GM18870 (cell line): Measurements from ENCODE around the gene PGBD5.

ENCODE experiments used
- ATAC-seq: cut with Tn5 transposase; IDR thresholded peaks from one replicate; pipeline ENCODE4 v1.9.1; 2021; ENCODE audit warnings: moderate library complexity; ENCODE audit not compliant: unreplicated experiment

The PGBD5 gene

DNA sequence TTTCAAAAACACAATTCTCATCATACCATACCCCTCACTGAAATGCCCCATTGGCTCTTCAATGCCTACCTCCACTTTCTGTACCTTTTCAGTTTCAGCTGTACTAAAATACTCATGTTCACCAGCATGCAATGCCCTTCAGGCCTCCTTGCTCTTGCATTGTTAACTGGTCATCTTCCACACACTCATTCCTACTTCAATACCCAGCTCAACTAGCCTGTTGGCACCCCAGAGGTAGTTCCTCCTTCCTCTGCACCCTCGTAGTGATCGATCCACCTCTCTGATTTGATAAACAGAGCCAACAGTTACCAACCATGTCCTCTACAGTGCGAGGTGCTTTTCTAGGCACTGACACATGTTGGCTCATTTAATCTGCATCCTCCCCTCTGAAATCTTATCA is 46.7 kb downstream of the PGBD5 start:
- ATAC-seq: no peak

DNA sequence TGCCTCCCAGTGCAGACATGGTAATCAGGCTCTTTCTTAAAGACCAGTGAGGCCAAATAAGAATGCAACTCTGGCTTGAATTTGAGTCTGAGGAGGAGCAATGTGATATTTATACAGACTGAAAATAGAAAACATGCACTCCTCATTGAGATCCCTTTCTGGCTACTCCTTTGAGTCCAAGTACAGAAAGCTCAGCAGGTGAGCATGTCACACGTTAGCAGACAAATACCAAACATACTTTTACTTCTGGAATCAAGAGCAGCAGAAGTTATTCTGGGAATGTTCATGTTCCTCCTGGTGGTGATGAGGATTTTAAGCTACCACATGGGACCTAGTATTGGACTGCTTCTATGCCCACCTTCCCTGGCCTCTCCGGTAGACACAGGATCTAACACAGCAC is 48.3 kb downstream of the PGBD5 start:
- ATAC-seq: no peak

DNA sequence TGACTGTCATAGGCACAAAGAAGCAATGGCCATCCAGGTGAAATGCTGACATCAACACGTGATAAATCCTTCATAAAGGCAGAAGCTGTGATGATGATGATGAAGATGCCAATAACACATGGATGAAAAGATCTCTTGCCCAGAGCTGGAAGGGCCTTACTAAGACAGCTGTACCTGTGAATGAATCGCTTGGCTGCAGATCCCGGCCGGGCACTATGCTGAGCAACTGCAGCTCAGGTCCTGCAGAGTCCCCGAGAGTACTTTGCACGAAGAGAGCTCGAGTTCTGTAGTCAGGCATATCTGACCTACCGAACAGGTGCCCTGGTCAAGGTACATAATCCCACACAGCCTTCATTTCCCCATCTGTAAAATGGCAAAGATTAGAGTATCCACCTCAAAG is 48.8 kb downstream of the PGBD5 start:
- no peak for ATAC-seq

DNA sequence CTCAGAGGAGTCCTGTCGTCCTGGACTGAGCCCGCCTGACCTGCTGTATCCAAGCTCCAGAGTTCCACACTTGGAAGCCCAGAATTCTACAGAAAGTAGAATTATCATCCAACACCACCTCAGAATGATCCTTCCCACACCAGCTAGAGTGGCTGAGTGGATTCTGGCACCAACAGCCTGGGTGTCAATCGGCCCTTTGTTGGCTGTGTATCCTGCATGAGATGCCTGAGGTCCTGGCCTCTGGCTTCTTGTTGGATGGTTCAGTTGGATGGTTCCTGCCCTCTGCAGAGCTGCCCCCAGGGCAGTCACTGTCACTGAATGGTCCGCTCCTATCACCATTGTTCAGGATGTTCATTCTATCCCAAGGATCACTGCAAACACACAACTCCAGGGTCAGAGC is 49.8 kb downstream of the PGBD5 start:
- ATAC-seq: no peak

DNA sequence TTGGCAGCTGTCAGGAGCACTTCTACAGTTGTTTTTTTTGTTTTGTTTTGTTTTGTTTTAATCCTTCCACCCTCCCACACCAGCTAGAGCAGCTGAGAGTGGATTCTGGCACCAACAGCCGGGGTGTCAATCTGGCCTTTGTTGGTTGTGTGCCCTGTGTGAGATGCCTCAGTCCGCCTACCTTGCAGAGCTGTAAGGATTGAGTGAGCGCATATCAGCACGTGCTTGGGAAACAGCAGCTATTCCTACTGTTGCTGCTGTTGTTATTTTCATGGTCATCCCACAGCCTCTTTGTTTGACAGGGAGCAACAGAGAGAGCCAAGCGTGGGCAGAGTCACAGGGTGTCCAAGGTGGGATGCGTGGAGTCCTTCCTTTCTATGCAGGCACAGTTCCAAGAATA is 50.4 kb downstream of the PGBD5 start:
- ATAC-seq: no peak

DNA sequence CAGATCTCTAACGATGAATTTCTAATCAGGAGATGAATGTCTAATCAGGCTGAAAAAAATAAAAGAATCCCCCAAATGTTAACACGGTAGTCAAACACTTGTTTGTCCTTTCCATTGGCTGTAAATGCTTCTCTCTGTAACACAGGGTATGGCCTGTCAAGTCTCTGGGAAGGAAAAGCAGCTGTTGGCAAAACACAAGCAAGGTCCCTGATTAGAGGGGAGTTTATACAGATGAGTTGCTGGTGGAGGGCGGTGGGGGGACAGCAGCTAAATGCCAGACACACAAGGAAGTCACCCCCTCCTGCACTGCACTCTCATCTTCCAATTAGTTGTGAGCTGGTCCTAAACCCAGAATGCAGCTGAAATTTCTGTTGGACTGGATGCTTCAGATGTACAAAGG is 51.0 kb downstream of the PGBD5 start:
- ATAC-seq: no peak

DNA sequence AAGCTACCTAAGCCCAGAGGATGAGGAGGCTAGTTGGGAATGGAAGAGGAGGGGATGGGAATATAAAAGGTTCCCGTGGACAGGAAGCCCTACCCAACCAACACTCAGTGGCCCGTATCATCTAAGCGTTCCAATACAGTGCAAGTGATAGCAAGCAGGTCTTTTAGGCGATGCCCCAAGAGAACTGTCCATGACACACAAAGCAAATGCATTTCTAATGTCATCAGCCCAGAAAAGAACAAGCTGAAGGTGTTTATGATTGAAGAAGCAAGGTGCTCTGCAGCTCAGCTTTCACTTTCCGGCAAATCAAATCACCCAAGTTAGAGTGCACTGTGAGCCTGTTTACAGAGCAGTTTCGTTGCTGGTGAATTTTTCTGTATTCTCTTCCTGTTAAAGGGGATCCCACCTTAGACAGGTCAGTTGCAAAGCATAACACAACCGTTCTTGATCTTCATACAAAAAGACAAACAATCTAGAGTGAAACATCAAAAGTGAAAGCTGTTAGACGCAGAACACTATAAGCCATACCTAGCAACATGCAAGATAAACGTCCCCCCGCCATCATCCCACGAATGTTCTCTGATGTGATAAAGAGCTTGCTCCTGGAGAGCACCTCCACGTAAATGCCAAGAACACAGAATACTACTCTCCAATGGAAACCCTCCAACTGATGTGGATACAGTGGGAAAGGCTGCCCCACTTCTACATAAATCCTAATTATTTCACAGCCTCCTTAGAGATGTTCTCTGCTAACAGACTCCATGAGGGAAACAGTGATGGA is 54.0 kb downstream of the PGBD5 start:
- ATAC-seq: no peak

DNA sequence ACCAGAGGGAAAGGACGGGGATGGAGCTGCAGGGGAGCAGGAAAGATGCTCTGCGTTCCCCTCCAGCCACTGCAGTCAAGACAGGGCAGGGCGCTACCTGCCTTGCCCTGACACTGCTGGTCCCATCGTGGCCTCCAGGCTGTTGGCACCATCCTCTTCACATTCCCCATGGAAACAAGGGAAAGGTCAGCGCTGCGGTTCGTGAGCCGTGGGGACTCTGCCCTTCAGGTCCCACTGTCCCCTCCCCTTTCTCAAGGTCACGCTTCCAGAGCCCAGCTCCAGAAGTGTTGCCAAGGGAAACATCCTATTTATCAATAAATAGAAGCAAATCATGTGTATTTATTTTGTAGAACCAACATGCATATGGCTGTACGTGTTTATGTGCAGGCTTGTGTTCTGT is 56.0 kb downstream of the PGBD5 start:
- ATAC-seq: no peak

DNA sequence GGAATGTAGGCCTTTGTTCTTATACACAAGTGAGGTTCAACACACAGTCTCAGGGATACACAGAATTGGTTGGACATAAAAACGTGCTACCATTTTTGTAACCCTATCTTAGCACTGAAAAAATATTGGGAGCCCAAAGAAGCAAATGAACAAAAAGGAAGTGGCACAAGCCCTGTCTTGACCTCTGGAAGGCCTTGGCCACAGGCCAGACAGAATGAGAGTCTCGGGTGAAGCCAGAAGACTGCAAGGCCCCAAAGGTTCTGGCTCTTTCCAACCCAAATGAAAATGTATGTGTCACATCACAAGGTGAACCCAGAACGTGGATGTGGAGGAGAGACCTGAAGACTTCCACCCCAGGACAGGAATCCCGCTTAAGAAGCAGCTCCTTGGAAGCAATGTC is 57.3 kb downstream of the PGBD5 start:
- ATAC-seq: no peak

DNA sequence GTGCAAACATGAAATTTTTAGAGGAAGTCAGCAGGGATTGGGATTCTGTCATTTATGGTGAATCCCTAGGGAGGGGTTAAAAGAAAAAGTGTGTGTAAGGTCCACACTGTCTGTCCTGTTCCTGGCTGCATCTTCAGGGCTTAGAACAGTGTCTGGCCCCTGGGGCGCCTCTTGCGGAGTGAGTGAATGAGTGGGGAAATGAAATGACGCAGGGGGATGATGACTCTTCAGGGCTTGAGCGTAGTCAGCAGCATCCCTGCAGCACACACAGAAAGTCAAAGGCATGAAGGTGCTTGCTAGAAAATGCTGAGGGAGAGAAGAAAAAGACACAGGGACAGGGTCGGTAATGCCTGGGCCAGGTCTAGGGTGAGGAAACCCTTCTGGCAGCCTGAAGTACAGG is 57.8 kb downstream of the PGBD5 start:
- ATAC-seq: no peak

DNA sequence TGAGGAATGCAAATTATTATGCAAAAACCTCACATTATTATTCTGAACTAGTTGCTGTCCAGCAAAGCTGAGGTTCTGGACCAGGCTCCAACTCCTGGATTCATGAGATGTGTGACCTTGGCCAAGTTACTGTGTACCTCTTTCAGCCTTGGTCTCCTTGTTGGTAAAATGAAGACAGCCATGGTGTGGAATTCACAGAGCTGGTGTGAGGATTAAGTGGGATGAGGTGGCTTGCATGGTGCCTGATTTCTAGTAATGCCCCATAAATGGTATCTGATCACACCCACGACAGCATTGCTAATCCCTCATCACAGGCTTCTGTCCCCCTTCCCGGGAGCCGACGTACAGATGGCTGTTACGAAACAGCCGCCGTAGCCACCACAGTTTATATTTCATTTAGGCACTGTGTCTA is 59.6 kb downstream of the PGBD5 start:
- no peak for ATAC-seq

DNA sequence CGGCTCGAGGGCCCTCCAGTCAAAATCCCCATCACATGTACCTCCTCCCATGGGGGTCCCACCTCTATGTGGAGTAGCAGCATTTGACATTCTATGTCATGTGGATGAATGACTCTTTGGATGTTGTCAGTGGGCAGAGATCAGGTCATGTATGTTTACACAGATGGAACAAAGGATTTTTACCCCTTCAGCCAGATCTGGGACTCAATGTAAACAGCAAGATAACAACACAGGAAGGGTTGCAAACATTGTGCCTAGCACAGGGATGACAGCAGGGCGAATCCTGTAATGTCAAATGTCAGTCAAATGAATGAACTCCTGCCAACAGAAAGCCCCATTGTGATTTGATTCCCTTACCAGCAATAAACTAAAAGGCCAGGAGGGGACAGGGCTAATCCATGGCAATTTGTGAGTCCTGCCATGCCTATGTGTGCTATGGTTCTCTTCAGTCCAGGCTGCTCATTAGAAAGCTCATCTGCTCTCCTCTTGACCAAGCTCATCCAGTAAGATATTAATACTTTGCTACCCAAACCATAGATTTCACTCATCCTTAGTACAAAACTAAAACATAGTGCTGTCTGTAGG is 60.3 kb downstream of the PGBD5 start:
- no peak for ATAC-seq

DNA sequence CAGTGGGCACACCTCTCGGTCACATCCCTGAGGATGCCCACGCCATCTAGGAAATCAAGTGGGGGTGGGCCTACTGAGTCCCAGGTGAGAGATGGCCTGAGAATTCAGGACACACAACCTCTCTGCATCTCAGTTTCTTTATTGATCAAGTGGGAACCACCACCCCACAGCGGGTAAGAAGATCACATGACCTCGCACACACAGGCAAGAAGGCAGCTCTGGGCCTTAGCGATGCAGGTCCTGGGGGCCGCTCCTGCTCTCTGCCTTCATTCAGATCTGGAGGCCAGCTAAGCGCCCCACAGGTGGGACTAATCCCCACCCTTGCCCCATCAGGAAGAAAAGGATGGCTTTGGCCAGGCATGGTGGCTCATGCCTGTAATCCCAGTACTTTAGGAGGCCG is 63.2 kb downstream of the PGBD5 start:
- ATAC-seq: no peak

DNA sequence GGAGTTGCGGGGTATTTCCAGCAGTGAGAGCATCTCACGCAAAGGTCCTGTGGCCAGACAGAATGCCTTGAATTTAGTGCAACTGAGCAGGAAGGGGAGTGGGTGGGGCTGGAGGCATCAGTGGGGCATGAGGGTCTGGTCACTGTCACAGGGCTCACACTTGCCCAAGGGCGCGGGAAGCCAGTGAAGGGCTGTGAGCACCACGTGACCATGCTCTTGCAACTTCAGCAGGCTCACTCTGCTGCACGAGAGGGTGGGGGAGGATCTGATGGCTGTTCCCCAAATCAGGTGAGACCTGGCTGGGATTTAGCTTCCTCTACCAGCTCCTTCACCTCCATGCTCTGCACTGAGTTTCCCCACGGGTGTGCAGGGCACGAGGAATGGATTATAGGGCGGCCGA is 64.2 kb downstream of the PGBD5 start:
- no peak for ATAC-seq

DNA sequence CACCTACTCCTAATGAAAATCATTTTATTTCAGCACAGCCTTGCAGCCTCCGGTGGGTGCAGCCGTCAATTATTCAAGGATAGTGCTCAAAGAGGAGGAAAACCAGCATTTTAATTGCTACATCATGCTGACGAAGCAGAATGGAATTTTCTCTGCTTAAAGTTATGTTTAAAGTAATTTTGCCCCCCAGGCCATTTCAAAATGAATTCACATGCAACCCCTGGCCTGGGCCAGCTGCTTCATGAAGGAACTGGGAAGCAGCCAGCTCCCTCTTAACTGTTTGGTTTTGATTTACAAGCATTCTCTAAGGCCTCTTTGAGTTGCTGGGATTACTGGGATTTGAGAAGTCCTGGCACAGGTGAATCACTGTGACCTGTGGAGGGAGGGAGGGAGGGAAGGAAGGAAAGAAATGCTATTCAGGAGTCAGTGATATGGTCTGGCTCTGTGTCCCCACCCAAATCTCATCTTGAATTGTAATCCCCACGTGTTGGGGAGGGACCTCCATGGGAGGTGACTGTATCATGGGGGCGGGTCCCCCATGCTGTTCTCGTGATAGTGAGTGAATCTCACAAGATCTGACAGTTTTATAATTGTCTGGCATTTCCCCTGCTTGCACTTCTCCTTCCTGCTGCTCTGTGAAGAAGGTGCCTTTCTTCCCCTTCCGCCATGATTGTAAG is 66.0 kb downstream of the PGBD5 start:
- no peak for ATAC-seq

DNA sequence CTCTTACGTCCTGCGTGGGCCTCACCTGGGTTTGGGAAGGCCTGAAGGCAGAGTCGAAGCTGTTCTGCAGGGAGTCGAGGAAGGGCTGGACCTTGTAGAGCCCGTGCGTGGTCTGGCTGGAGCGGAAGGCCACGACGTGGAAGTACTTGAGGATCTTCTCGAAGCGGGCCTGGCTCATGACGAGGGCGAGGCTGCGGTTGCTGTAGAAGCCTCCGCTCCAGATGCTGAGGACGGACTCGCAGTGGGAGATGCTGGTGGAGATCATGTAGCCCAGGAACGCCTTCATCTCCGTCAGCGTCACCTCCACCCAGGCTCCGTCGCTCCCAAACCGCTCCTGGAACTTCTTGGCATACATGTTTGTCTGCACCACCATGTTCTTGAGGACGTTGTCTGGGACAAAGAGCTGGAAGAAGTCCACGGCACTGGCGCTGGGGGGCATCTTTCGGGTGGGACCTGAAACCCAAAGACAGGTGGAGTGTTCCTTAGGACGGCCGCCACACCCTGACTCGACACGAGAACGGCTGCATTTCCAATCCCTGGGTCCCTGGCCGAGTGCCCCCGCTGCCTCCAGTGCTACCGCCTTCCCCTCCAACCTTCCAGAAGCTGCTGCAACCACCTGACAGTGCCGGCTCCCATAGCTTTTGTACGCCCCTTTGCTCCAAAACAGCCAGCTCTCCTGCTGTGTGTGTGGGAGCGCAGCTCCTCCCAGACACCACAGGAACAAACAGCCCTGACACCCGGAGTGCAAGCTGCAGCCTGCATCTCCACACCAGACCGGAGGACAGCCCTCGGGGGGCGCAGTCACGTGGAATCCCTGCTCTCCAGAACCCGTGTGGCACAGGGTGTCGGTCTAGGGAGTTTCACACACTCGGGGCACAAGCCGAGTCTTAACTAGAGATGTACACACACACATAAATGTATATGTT is 69.0 kb downstream of the PGBD5 start:
- ATAC-seq: no peak

DNA sequence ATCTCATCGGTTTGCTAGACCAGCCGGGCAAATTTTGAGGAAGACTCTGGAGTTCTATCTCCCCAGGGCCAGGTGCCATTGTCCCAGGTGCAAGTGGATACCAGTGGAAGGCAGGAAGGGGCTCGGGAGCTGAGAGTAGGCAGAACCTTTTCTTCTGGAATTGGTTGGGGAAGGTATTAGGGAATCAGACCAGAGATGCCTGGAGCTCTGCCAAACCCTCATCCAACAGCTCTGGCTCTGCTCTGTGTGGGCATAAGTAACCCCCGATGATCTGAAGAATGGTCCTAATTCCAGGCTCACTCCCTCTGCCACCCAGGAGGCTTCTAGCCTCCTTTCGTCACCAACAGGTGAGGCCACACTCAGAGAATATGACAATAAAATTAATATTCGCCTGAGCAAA is 69.9 kb downstream of the PGBD5 start:
- no peak for ATAC-seq

DNA sequence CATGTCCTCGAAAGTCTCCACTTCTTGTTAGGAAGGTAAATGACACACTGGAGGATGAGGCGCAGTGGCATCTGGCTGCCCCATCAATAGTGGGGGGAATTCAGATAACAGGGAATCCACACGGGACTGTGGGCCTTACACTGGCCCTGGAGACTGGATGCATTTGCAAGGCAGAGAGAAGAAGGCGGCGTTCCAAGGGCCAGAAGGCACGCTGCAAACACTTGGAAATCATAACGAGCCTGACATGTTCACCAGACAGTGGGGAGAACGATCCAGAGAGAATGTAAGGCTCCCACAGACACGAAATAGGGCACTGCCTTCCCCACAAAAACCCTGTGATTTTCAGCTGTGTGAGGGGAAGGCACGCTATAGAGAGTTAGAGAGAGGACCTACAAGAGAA is 70.5 kb downstream of the PGBD5 start:
- no peak for ATAC-seq

DNA sequence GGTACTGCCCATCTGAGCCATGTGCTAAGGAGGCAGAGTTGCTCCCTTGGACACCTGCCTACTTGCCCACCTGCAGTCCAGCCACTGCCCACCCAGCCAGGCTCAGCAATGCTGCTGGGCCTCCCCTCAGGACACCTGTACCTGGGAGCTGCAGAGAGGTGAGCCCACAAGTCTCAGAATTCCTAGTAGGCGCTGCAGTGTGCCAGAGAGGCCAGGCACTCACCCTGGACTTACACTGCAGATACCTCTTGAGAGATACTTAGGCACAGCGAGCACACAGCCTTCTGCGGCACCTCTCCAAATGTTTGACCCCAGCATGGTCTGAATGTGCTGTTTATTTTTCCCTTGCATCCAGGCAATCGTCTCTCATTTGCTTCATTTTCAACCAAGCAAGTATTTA is 71.0 kb downstream of the PGBD5 start:
- ATAC-seq: no peak

DNA sequence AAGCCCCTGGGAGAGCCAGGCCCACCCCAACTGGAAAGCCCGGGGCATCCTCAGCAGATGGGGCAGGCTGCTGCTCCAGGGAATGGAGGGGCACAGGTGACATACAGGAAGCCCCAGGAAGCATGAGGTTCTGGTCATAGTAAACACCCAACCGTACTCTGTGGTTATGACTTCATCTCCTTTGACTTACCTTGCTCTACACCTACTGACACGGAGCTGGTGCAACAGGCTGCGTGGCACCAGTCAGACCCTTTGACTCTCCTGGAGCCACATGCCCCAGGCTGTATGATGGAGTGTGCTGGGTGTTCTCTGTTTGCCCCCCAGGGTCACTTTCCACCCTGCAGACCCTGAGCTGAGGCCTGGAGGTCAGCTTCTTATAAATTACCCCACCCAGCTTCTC is 72.1 kb downstream of the PGBD5 start:
- ATAC-seq: no peak

DNA sequence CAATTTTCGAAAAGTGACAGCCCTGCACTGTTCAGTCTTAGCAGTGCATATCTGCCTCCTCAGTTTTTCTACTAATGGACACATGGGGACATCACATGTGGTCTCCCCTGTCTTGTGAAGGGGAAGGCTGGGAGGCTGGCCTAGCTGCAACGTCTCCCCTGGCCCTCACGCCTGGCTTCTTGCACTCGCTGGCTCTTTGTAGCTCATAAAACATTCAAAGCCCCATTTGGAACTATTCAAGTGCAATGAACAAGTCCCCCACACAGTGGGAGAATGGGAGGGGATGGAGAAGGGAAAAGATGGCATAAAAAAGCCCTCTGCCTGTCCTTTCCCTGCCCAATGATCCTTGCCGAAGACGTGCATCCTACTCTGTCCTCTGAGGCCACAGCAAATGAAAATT is 73.6 kb downstream of the PGBD5 start:
- no peak for ATAC-seq
